NT2/D1 (cell line): Measurements from ENCODE around the gene NR3C2.

ENCODE experiments used
- DNase-seq: peaks from one replicate; pipeline ENCODE4 v3.0.0-alpha.2; 2011; ENCODE audit warnings: low read depth, low spot score
- H3K27me3 ChIP-seq: 2 replicates; pipeline ENCODE4 v1.6.0; 2011; ENCODE audit warnings: mild to moderate bottlenecking; ENCODE audit not compliant: insufficient read length, insufficient read depth
- H3K36me3 ChIP-seq: 2 replicates; pipeline ENCODE4 v1.6.1; 2011; ENCODE audit warnings: mild to moderate bottlenecking, low read length, mixed read lengths; ENCODE audit not compliant: insufficient read depth, insufficient read length
- H3K4me1 ChIP-seq: 2 replicates; pipeline ENCODE4 v1.5.1; 2011; ENCODE audit not compliant: insufficient read depth, insufficient read length
- H3K4me3 ChIP-seq: 2 replicates; pipeline ENCODE4 v1.5.1; 2011; ENCODE audit warnings: low read depth; ENCODE audit not compliant: insufficient read length
- H3K9ac ChIP-seq: 2 replicates; pipeline ENCODE4 v1.6.0; 2011; ENCODE audit warnings: low read depth; ENCODE audit not compliant: insufficient read length
- H3K9me3 ChIP-seq: 2 replicates; pipeline ENCODE4 v1.5.1; 2011; ENCODE audit warnings: mild to moderate bottlenecking, low read length; ENCODE audit not compliant: insufficient read depth
- SUZ12 ChIP-seq: IDR thresholded peaks from 2 replicates; pipeline ENCODE4 v1.6.1; 2011; ENCODE audit not compliant: insufficient read length, insufficient read depth; ENCODE audit errors: extremely low read depth
- YY1 ChIP-seq: IDR thresholded peaks from 2 replicates; pipeline ENCODE4 v1.6.1; 2011; ENCODE audit not compliant: insufficient read length, insufficient read depth
- ZNF274 ChIP-seq: IDR thresholded peaks from 2 replicates; pipeline ENCODE4 v1.6.1; 2011; ENCODE audit warnings: mild to moderate bottlenecking, low read depth, low read length

NR3C2 gene

GRCh38 chr4:148069895-148070178 is 372.4 kb downstream of the NR3C2 start:
- H3K4me3 ChIP-seq: no peak overlapping the region
- TF ChIP-seq ZNF274 (no peak), SUZ12 (no peak), YY1 (no peak)
- DNase-seq: no peak
- H3K9ac ChIP-seq: no peak overlapping the region
- peaks cover 13% of the 10 kb centered on the region for H3K36me3 ChIP-seq
- no peaks in the 10 kb centered on the region for H3K4me1 ChIP-seq
- H3K9me3 ChIP-seq: peaks cover 17% of the 10 kb centered on the region; the same call in 1 of the 2 replicates
- no peaks in the 10 kb centered on the region for H3K27me3 ChIP-seq

- Histone ChIP-seq H3K27me3 (no peaks in the 10 kb centered on the region), H3K9ac (no peak overlapping the region), H3K9me3 (peaks cover 11% of the 10 kb centered on the region; the same call in 1 of the 2 replicates), H3K36me3 (peaks cover 13% of the 10 kb centered on the region), H3K4me1 (no peaks in the 10 kb centered on the region), H3K4me3 (no peak overlapping the region)
- no peak for DNase-seq
- TF ChIP-seq YY1: no peak
- no peak for TF ChIP-seq SUZ12
- TF ChIP-seq ZNF274: no peak
These were observed 372.9 kb downstream of the NR3C2 start for GRCh38 chr4:148069086-148069894.

GRCh38 chr4:148068065-148068911 is 373.9 kb downstream of the NR3C2 start:
- Histone ChIP-seq H3K4me1 (no peaks in the 10 kb centered on the region), H3K36me3 (peaks cover 18% of the 10 kb centered on the region), H3K4me3 (no peak overlapping the region), H3K27me3 (no peaks in the 10 kb centered on the region), H3K9me3 (peaks cover 1% of the 10 kb centered on the region; the same call in 1 of the 2 replicates), H3K9ac (no peak overlapping the region)
- no peak for DNase-seq
- TF ChIP-seq YY1 (no peak), SUZ12 (no peak), ZNF274 (no peak)

GRCh38 chr4:148067301-148067916 is 374.8 kb downstream of the NR3C2 start:
- peaks cover 9% of the 10 kb centered on the region for H3K36me3 ChIP-seq
- H3K9ac ChIP-seq: no peak overlapping the region
- no peaks in the 10 kb centered on the region for H3K4me1 ChIP-seq
- no peak overlapping the region for H3K4me3 ChIP-seq
- no peak for TF ChIP-seq SUZ12
- no peak for TF ChIP-seq YY1
- no peak for TF ChIP-seq ZNF274
- no peak for DNase-seq
- H3K9me3 ChIP-seq: no peaks in the 10 kb centered on the region
- no peaks in the 10 kb centered on the region for H3K27me3 ChIP-seq

- Histone ChIP-seq H3K4me1 (no peaks in the 10 kb centered on the region), H3K27me3 (no peaks in the 10 kb centered on the region), H3K36me3 (peaks cover 7% of the 10 kb centered on the region), H3K9ac (no peak overlapping the region), H3K4me3 (no peak overlapping the region), H3K9me3 (no peaks in the 10 kb centered on the region)
- no peak for DNase-seq
- TF ChIP-seq SUZ12: no peak
- no peak for TF ChIP-seq YY1
- TF ChIP-seq ZNF274: no peak
These were observed 377.1 kb downstream of the NR3C2 start for GRCh38 chr4:148065075-148065474.

- TF ChIP-seq YY1 (no peak), ZNF274 (no peak), SUZ12 (no peak)
- Histone ChIP-seq H3K27me3 (no peaks in the 10 kb centered on the region), H3K9ac (no peak overlapping the region), H3K36me3 (peaks cover 7% of the 10 kb centered on the region), H3K4me1 (no peaks in the 10 kb centered on the region), H3K9me3 (no peaks in the 10 kb centered on the region), H3K4me3 (no peak overlapping the region)
- DNase-seq: no peak
These were observed 377.8 kb downstream of the NR3C2 start for GRCh38 chr4:148064451-148064850.

- H3K36me3 ChIP-seq: peaks cover 7% of the 10 kb centered on the region
- H3K4me3 ChIP-seq: no peak overlapping the region
- no peaks in the 10 kb centered on the region for H3K4me1 ChIP-seq
- TF ChIP-seq YY1 (no peak), SUZ12 (no peak)
- H3K9ac ChIP-seq: no peak overlapping the region
- no peaks in the 10 kb centered on the region for H3K9me3 ChIP-seq
- DNase-seq: no peak
- no peaks in the 10 kb centered on the region for H3K27me3 ChIP-seq
These were observed 379.8 kb downstream of the NR3C2 start for GRCh38 chr4:148062301-148062950.
